Measurements from ENCODE around the gene GNAI3.

GRCh38 chr1:109622895-109623294 lies 74.5 kb downstream of the GNAI3 start:
- TF ChIP-seq POLR2A (IDR thresholded peaks at IDR 0.05) (no peak), CTCF (IDR thresholded peaks at IDR 0.05) (no peak)
